HG03045 (cell line): ENCODE measurements around the gene CDKN1B.

ENCODE experiments used
- ATAC-seq: cut with Tn5 transposase; IDR thresholded peaks from one replicate; pipeline ENCODE4 v1.9.1; 2021; ENCODE audit warnings: mild to moderate bottlenecking, moderate library complexity; ENCODE audit not compliant: unreplicated experiment

CDKN1B gene

DNA sequence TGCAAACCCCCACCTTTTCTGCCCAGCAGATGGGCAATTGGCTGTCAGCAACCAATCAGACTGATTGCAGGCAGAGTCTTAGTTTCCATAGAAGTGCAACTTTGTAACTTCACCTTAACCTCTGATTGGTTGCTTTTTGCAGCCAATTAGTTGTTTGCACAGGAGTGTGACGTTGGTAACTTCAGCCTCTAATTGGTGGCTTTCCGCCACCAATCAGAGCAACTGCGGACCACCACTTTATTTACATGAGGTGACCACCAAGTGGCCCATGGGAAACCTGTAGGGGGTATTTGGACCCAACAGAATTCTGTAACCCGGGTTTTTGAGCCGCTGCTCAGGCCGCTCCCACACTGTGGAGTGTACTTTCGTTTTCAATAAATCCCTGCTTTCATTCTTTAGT lies 32.3 kb downstream of the CDKN1B start:
- ATAC-seq: no peak

DNA sequence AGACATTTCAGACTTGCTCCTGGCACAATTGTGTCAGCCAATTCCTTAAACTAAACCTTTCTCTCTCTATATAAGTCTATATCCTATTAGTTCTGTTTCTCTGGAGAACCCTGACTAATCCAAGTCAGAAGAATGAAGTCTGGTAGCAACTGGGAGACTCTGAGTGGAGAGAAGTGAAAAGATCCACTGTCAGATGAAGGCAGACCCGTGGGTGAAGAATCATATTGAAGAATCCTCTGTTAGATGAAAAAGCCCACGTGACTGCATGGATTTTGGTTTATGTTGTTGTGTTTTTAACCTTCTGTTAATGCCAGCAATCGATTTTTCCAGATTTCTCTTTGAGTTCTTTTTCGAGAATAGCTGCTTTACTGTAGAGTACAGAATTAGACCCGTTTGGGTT lies 38.8 kb downstream of the CDKN1B start:
- ATAC-seq: no peak

DNA sequence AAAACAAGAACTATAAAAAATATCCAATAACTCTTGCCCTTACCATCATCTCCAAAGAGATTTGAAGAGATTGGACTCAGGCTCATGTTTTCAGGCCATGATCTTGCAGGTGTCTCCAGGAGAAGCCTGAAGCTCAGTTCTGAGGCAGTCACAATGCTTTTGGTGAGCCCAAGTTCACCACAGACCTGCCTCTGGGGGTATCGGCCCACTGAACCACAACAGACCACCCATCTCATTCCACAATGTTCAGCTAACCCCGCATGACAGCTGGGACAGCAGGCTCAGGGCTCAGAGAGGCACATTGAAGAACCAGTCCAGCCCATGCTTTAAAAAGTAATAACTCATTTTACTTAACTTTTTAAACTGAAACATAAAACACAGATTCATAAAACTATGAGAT lies 40.0 kb downstream of the CDKN1B start:
- no peak for ATAC-seq

DNA sequence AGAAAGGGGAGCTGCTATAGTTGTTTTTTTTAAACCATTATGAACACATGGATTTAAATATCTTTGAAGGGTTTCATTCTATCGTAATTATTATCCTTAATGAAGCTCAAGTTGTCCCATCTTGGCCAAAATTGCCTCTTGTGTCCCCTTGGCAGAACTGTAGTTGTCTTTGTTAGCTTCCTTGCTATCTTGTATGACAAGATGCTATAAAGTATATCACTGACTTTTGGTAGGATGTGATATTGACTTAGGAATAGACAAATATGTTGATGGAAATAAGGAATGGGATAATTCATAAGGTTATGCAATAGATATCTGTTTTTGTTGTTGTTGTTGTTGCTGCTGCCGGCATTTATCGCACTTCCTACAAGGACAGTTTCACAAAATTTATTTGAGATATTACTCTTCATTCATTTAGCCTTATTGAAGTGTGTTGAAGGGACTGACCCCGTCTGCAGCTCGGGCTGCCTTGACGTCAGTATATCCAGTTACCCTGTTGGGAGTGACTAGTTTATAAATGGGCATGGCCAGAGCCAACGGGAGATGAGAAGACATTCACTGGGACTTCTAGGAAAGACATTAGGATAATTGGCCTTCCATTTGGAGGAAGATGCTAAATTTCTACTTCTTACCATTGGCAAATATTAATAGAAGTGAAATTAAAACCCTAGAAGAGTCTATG lies 42.2 kb downstream of the CDKN1B start:
- no peak for ATAC-seq

DNA sequence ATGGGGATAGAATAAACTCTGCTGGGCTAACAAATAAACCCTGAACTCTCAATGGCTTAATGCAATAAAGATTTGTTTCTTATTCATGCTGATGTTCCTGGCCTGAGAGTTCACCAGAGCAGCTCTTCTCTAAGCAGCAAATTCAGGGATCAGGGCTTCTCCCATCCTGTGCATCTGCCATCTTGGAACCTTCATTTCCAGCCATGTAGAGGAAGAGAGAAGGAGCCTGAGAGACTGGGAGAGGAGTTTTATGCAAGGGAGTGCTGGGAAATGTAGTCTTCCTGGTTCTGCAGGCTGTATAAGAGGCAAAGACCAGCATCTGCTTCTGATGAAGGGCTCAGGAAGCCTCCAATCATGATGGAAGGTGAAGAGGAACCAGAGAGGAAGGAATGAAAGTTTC lies 47.7 kb downstream of the CDKN1B start:
- ATAC-seq: no peak

DNA sequence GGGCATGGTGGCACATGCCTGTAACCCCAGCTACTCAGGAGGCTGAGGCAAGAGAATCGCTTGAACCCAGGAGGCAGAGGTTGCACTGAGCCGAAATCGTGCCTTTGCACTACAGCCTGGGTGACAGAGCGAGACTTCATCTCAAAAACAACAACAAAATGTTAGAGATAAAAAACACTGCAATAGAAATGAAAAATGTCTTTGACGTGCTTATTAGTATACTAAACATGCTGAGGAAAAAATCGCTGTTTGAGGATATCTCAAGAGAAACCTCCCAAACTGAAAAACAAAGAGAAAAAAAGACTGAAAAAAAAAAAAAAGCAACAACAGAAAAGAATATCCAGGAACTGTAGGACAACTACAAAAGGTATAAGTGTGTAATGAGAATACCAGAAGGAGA lies 53.1 kb downstream of the CDKN1B start:
- no peak for ATAC-seq
